ENCODE measurements around the gene ZNF775.

DNA sequence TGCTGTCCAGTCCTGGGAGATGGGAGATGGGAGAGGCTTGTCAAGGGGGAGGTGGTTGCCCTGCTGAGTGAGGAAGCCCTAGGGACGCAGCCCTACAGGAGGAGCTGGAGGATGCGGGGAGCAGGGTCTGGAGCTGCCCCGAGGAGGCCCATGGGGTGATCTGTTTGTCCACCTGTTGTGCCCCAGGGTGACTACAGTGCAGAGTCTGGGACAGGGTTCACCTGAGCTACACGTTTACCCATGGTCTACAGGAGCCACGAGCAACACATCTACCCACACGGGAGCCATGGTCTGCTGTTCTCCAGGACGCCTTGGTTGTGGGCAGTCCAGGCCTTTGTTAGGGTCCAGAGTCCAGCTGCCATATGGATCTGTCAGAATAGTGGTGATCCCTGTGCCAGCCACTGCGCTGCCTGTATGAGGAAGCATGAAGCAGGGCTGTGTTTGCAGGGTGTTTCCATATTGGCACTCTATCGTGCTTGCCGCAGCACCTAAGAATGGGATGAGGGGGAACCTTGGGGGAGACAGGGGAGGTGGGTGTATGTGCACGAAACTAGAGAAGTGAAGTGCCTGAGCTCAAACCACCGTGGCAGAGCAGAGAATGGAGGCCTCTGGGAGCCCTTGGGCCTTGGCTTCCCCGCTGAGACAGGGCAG lies 23.7 kb downstream of the ZNF775 start:
- TF ChIP-seq FOXA1 (IDR thresholded peaks at IDR 0.05) = no peak
- TF ChIP-seq FOXM1 (IDR thresholded peaks at IDR 0.05; ENCODE audit: borderline replicate concordance) = no peak
